Esophagus muscularis mucosa (tissue), 4 donors: ENCODE data around the gene RAP2B. TPM values are rescaled to one million over a fixed set of nuclear protein-coding genes. Genes with fewer than 3 reads are reported as not detected.

Experiments used
- DNase-seq: peaks from one replicate; pipeline ENCODE4 v3.0.0-alpha.2; 2017; ENCODE audit errors: extremely low spot score
- H3K27ac ChIP-seq, 4 donors: fragments of 200-600 bp; sonication (generic); replicated peaks in 1 of 4; 1 replicate in 3 of 4; 2 replicates in 1 of 4; pipeline ENCODE4 v1.5.1; 2016 to 2019; ENCODE audit warnings: mild to moderate bottlenecking in 1 of 4
- H3K27me3 ChIP-seq, 4 donors: fragments of 200-600 bp; sonication (generic); one replicate each; pipeline versions ENCODE4 v1.5.1 to v1.6.0; 2016 to 2019
- H3K36me3 ChIP-seq, 4 donors: fragments of 200-600 bp; sonication (generic); one replicate each; pipeline ENCODE4 v1.5.1; 2016 to 2019
- H3K4me1 ChIP-seq, 4 donors: fragments of 200-600 bp; sonication (generic); one replicate each; pipeline ENCODE4 v1.5.1; 2016 to 2019
- H3K4me3 ChIP-seq, 4 donors: fragments of 200-600 bp; sonication (generic); 1 replicate in 2 of 4; 2 replicates in 2 of 4; pipeline ENCODE4 v1.5.1; 2016 to 2019; ENCODE audit warnings: mild to moderate bottlenecking in 4 of 4, moderate library complexity in 1 of 4
- H3K9me3 ChIP-seq, 4 donors: fragments of 200-600 bp; sonication (generic); 1 replicate in 3 of 4; 2 replicates in 1 of 4; pipeline ENCODE4 v1.5.1; 2016 to 2019
- EP300 ChIP-seq: sonication (generic); formaldehyde crosslinking; IDR thresholded peaks from one replicate; pipeline ENCODE4 v1.6.1; 2017; ENCODE audit warnings: antibody characterized with exemption
- POLR2A ChIP-seq: fragments of 450-650 bp; IDR thresholded peaks from one replicate; pipeline ENCODE4 v1.6.1; 2017; ENCODE audit warnings: antibody characterized with exemption, moderate library complexity, mild to moderate bottlenecking, low read depth
- POLR2AphosphoS5 ChIP-seq, 2 donors: sonication (generic); formaldehyde crosslinking; IDR thresholded peaks; one replicate each; pipeline ENCODE4 v1.6.1; 2017; ENCODE audit warnings: antibody characterized with exemption in 2 of 2
- WGBS: methylation state at CpG from one replicate; pipeline ENCODE4 v1.1.5; 2018; 5-methylcytosine and 5-hydroxymethylcytosine counted together
- intact Hi-C: fragments of 100-400 bp; cut with DNase I; formaldehyde crosslinking; loops from one replicate; pipeline ENCODE4 v1.15.1; 2023
- total RNA-seq, 4 donors: library from RNA; depleted of rRNA; stranded (reverse); fragments of >200 nt; gene quantifications; one replicate each; pipeline versions ENCODE4 v1.1.0 to v1.2.1, GENCODE V29; 2016
- TF ChIP-seq, protein P1 (sequence below), 3 experiments: fragments of 200-600 bp in 2 of 3; fragments of 450-650 bp in 1 of 3; sonication (generic) in 2 of 3; IDR thresholded peaks; one replicate each; pipeline ENCODE4 v1.5.1; 2017 to 2019; ENCODE audit warnings: antibody characterized with exemption in 3 of 3, mild to moderate bottlenecking in 2 of 3, moderate library complexity in 1 of 3

Gene RAP2B
- total RNA-seq, 4 donors from 2014 or later, result 11.0 to 16.1 (median 11.2) TPM

DNA sequence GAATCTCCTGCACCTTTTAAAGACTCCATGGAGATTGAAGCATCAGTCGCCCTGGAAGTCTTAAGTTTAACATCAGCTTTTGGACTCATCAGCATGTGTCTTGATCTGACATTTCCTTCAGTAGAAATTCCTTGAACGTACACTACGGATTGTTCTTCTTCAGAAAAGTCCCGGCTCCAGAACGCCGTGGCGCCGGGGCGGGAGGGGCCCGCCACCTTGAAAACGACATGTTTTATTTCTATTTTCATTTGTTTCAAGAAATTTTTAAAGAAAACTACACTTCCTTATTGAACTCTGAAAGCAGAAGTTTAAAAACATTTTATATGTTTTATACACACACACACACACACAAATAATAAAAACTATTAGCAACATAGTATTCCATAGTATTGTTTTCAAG, 32.6 kb upstream of the RAP2B start:
- TF ChIP-seq, protein P1, sequence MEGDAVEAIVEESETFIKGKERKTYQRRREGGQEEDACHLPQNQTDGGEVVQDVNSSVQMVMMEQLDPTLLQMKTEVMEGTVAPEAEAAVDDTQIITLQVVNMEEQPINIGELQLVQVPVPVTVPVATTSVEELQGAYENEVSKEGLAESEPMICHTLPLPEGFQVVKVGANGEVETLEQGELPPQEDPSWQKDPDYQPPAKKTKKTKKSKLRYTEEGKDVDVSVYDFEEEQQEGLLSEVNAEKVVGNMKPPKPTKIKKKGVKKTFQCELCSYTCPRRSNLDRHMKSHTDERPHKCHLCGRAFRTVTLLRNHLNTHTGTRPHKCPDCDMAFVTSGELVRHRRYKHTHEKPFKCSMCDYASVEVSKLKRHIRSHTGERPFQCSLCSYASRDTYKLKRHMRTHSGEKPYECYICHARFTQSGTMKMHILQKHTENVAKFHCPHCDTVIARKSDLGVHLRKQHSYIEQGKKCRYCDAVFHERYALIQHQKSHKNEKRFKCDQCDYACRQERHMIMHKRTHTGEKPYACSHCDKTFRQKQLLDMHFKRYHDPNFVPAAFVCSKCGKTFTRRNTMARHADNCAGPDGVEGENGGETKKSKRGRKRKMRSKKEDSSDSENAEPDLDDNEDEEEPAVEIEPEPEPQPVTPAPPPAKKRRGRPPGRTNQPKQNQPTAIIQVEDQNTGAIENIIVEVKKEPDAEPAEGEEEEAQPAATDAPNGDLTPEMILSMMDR (IDR thresholded peaks at IDR 0.05), result no peak
- no peak for TF ChIP-seq POLR2A
- TF ChIP-seq EP300, result no peak
- TF ChIP-seq POLR2AphosphoS5 (IDR thresholded peaks at IDR 0.05), result no peak
- no peaks in the 10 kb centered on the region for H3K4me1 ChIP-seq
- WGBS, result 93% methylated on average over 11 of the region's 11 CpGs
- no peaks in the 10 kb centered on the region for H3K9me3 ChIP-seq
- intact Hi-C loops, result no loop called here
- no peak overlapping the region for H3K27ac ChIP-seq
- DNase-seq, result no peak
- no peak overlapping the region for H3K4me3 ChIP-seq
- H3K36me3 ChIP-seq, result no peaks in the 10 kb centered on the region
- H3K27me3 ChIP-seq, result no peaks in the 10 kb centered on the region

DNA sequence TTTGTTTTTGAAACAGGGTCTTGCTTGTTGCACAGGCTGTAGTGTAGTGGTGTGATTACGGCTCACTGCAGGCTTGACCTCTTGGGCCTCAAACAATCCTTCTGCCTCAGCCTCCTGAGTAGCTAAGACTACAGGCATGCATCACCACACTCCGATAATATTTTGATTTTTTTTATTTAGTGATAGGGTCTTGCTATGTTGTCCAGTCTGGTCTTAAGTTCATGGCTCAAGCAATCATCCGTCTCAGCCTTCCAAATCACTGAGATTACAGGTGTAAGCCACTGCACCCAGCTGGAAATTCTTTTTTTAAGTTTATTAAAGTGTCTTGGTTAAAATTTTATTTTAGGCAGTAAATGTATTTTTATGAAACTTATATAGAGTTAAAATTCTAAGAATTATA, 32.2 kb upstream of the RAP2B start:
- no peak overlapping the region for H3K4me3 ChIP-seq
- intact Hi-C loops, result no loop called here
- 93% methylated on average over 3 of the region's 3 CpGs for WGBS
- H3K36me3 ChIP-seq, result no peaks in the 10 kb centered on the region
- TF ChIP-seq POLR2A (no peak), EP300 (no peak), POLR2AphosphoS5 (IDR thresholded peaks at IDR 0.05) (no peak)
- TF ChIP-seq, protein P1 (IDR thresholded peaks at IDR 0.05), result no peak
- no peak overlapping the region for H3K27ac ChIP-seq
- H3K9me3 ChIP-seq, result no peaks in the 10 kb centered on the region
- no peaks in the 10 kb centered on the region for H3K4me1 ChIP-seq
- DNase-seq, result no peak
- H3K27me3 ChIP-seq, result no peaks in the 10 kb centered on the region

DNA sequence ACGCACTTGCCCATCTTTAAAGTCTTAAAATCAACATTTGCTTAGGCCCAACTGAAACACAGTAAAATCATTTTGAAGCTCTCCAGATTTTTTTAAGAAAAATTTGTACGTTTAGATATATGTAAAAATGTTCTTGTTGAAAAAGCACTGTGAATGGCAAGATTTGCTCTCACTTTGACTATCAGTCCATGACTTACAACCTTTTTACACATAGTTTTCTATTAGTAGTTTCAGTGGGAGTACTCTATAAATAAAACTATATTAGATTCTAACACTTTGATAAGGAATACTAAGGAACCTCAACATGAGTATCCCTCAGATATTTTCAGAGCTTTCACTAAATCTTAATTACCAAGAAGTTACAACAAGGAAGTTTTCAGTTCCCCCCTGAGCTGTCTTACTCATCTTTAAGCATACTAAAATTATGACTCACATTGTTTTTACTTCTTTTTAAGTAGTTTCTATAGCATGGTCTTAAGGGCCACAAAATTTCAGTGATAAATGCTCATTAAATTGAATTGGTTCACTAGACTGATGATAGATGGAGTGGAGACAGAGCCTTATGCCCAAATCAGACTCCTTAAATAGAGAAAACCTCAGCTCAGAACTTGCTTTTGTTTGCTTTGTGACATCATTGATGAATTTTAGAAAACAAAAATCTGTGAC, 31.6 kb upstream of the RAP2B start:
- Histone ChIP-seq H3K36me3 (no peaks in the 10 kb centered on the region), H3K4me3 (no peak overlapping the region), H3K4me1 (no peaks in the 10 kb centered on the region), H3K27me3 (no peaks in the 10 kb centered on the region), H3K27ac (no peak overlapping the region), H3K9me3 (no peaks in the 10 kb centered on the region)
- DNase-seq, result no peak
- TF ChIP-seq POLR2A (no peak), POLR2AphosphoS5 (IDR thresholded peaks at IDR 0.05) (no peak)
- TF ChIP-seq, protein P1 (IDR thresholded peaks at IDR 0.05), result no peak
- intact Hi-C loops, result no loop called here
- 79% methylated on average over 2 of the region's 2 CpGs for WGBS

DNA sequence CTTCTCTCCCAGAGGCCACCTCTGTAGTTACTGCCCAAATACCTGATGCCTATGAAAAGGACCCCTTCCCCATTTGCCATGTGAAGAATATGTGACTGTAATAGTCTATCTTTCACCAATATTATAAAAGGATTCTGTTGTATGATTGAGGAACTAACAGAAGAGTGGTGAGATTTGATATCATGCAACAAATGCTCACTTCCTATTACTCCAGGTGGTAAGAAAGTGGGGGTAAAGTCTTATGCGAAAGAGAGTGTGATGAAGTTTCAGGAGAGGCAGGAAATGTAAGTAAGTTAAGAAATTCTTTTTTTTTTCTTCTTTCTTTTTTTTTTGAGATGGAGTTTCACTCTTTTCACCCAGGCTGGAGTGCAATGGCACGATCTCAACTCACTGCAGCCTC, 24.4 kb upstream of the RAP2B start:
- no peaks in the 10 kb centered on the region for H3K9me3 ChIP-seq
- no peaks in the 10 kb centered on the region for H3K36me3 ChIP-seq
- WGBS, result 76% methylated on average over 2 of the region's 2 CpGs
- DNase-seq, result no peak
- no peak overlapping the region for H3K4me3 ChIP-seq
- peaks cover 0 to 13% (median 6%) of the 10 kb centered on the region in 4 donors for H3K4me1 ChIP-seq
- intact Hi-C loops, result no loop called here
- H3K27ac ChIP-seq, result no peak overlapping the region
- no peaks in the 10 kb centered on the region for H3K27me3 ChIP-seq
- TF ChIP-seq POLR2A (no peak), POLR2AphosphoS5 (IDR thresholded peaks at IDR 0.05) (no peak)
- TF ChIP-seq, protein P1 (IDR thresholded peaks at IDR 0.05), result no peak
